NAMALWA (cell line): ENCODE data around the gene GALNT4.

Source experiments
- DNase-seq: peaks from one replicate; pipeline ENCODE4 v3.0.0-alpha.2; 2015; ENCODE audit warnings: low spot score

The GALNT4 gene

DNA sequence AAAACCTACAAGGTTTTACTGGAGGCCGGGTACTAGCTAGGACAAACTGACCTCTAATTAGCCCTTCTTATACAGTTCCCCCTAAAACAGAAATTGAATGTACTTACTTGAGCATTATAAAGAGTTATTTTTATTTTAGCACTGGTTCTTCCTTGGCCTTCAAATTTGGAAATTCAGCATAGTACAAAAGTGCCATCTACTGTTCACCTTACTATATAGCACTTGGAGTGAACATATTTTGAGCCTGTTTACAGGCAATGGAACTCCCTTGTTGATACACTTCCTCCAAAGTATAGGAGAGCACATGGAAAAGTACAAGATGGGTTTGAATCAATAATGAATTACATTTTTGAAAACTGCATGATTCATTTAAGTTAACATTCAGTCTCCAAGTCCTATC lies 5.1 kb upstream of the GALNT4 start:
- peak; percentile 74 for DNase-seq

DNA sequence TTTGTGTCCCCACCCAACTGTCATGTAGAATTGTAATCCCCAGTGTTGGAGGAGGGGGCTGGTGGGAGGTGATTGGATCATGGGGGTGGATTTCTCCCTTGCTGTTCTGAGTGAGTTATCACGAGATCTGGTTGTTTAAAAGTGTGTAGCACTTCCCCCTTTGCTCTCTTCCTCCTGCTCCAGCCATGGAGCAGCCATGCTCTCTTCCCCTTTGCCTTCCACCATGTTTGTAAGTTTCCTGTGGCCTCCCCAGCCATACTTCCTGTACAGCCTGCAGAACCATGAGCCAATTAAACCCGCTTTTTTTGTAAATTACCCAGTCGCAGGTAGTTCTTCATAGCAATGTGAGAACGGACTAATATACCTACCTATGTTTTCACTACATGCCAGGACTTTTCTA lies 3.8 kb upstream of the GALNT4 start:
- no peak for DNase-seq

DNA sequence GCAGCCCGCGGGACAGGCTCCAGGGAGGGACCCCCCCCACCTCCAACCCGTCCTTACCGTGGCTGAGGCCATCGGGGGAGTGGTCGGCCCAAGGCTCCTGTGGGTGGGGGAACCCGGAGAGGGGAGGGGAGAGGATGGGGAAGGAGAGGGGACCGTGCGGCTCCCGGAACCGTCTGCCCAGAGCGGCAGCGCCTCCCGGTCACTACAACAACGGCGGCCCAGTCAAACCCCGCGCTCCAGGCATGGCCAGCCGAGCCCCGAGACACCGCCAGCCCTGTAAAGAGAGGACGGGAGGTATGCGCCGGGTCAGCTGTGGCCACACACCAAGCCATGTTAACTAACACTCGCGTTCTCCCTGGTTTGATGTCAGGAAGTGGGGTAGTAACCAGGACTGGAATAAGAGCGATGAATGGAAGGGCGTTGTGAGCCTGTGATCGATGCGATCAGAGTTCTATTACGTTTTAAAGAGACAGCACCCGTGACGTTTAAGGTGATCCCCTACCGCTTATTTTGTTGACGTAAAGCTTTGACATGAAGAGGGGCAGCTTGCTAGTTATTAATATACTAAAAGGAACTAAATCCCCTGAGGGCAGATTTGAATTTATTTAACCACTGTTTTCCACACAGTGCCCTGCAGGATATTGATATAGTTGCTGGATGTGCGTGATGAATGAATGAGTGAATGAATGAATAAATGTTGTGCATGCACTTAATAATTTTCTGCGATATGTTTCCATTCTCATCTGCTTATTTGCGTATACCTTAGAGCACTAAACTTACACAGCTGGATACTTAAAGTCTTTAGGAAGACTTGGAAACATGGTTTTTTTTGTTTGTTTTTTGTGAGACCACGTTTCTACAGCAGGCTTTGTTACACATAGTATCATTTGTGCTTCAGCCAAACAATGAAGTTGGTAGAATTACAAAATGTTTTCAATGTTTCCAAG lies 1.5 kb upstream of the GALNT4 start, which contains the start of gene POC1B:
Gene POC1B (minus strand): TSS at position 224 of the 947 bp plus-strand sequence. CDS start 152 bp downstream, at position 72.
- peak; percentile 88 for DNase-seq

DNA sequence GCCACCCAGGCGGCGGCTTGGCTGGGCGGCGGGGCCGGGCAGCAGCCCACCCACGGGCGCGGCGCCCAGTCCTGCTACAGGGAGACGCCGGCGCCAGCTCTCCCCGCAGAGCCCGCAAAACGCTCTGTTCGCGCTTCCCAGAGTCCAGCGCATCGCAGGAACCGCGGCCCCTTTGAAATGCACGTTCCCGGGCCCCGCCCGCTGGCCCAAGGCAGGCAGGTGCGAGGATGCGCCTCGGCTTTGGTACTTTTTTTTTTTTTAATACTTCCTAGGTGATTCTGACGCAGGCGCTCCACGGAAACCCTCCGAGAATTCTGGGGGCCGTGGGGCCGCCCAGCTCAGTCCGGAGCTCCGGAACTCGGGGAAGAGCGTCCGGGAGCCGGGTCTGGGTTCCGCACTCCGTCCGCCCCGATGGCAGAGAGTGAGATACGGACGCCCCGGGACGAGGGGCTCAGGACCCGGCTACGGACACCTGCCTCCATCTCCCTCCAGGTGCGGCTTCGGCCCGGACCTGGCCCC lies 768 bp upstream of the GALNT4 start:
- peak; percentile 49 for DNase-seq

DNA sequence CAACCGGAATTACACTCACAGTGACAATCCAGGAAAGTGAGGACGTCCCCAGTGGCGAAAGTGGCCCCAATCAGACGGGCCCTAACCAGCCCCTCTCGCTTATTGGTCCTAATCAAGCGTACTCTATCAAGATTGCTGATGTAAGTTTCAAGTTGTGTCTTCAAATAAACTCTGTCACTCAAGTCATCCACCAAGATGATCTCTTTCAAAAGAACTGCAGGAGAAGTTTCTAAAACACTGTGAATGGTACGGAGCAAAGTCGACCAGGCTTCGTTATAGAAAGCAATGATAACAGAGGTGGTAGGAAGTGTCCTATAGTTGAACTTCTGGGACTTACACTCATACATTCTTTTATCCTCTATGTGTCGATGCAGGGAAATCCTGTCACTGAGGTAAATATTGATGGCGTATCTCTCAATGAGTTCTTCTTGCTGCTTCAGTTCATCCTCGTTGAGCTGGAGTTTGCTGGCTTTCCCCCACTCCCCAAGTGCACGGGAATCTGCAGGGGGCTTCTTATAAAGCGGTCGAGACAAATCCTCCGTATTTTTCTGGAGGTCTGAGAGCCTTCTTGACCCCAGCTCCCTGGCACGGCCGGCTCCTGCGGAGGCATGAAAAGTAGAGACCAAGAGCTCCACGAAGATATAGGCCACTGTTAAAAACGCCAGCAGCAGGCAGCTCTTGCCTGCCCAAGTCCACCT lies 604 bp downstream of the GALNT4 start:
- no peak for DNase-seq

DNA sequence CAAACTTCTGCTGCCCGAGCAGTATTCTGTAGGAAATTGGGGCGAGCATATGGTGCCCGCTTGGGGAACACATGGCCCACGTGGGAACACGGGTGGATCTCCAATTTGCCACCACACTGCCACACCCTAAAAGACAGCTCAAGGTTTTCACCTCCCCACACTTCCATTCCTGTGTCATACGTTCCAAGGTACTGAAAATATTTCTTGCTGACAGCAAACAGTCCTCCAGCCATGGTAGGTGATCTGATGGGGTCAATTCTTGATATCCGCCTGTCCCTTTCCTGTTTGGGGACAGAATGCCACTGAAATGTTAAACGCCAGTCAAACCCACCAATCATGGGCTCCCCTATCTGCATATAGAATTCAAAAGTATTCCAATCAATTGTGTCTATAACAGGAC lies 1.2 kb downstream of the GALNT4 start:
- no peak for DNase-seq

DNA sequence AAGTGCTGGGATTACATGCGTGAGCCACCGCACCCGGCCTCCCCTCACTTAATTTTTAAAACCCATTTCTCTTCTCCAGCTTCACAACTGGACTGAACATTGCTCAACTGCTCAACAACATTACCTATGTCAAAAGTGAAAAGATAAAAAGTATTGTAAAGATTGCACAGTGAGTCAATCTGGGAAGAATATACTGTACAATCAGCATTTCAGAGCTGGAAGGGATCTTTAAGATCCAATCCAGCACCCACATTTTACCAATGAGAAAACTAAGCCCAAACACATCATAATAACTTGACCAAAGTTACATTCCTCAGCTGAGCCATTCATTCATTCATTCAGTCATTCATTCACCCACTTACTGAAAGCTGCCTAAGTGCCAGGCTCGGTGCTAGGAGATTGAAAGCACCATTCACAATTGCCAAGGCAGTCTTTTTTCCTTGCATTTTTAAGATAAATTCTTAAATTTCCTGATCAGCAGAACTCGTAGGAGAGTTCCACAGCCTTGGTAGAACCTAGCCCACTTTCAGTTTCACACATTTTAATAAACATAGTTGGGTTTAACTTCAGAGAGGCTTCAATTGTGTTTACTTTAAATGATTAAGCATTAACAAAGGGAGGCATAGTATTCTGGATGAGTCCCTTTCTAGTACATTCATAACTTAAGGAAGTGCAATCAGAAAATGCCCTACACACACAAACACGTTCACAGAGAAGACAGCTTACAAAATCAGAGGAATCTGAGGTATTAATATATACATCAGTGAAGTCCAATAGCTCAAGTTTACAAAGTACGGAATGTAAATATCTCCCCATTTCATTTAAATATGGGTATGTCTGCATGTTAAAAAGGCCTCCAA lies 3.0 kb downstream of the GALNT4 start:
- DNase-seq = no peak

DNA sequence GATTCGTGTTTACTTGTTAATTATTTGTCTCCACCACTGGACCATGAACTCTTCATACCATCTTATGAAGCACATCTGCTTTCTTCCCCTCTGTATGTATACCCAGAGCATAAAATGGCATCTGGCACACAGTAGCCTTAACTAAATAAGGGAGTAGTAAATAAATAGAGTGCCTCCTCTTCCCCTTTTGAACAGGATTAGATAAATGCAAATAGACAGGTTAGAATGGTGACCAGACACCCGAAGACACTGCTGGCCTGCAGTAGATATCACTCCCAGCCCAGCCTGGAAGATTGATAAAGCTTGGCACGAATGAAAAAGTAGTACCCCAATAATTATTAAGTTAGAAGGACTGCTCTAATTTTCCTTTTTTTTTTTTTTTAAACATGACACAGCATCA lies 6.9 kb downstream of the GALNT4 start:
- DNase-seq = no peak

DNA sequence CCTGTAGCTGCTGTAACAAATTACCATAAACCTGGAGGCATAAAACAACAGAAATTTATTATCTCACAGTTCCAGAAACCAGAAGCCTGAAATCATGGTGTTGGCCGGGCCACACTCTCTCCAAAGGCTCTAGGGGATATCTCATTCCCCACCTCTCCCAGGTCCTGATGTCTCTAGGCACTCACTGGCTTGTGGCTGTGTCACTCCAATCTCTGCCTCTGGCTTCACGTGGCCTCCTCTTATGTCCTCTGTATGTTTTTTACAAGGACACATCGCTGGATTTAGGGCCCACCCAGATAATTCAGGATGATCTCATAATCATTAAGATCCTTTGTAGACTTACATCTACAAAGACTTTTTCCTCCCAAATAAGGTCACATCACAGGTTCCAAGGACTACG lies 8.0 kb downstream of the GALNT4 start:
- DNase-seq = no peak

DNA sequence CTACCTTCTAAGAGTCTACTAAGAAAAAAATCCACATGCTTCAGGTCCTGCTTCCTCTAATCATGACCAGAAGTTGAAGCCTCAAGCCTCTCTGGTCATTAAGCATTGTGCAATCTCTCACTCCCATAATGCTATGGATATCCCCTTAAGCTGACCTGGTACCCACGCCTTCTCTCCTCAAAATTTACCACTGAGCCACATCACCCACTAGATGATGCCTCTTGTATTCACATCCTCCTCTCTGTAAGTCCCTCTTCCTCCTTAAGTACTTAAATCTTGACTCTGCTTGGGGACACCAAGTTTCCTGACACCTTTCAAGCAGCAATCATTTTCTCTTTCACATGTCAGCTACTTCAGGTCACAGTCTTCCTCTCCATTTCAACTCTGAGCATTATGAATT lies 9.8 kb downstream of the GALNT4 start:
- DNase-seq = no peak

DNA sequence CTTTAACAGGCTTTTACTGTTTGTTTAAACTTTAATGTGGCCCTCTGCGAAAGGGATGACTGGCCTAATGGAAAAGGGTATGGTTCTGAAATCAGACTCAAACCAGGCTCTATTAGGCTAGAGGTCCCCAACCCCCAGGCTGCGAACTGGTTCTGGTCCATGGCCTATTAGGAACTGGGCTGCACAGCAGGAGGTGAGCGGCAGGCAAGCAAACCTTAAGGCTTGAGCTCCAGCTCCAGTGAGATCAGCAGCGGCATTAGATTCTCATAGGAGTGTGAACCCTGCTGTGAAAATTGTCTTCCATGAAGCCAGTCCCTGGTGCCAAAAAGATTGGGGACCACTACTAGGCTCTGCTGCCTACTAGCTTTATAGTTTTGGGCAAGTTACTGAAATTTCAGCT lies 11.1 kb downstream of the GALNT4 start:
- no peak for DNase-seq

DNA sequence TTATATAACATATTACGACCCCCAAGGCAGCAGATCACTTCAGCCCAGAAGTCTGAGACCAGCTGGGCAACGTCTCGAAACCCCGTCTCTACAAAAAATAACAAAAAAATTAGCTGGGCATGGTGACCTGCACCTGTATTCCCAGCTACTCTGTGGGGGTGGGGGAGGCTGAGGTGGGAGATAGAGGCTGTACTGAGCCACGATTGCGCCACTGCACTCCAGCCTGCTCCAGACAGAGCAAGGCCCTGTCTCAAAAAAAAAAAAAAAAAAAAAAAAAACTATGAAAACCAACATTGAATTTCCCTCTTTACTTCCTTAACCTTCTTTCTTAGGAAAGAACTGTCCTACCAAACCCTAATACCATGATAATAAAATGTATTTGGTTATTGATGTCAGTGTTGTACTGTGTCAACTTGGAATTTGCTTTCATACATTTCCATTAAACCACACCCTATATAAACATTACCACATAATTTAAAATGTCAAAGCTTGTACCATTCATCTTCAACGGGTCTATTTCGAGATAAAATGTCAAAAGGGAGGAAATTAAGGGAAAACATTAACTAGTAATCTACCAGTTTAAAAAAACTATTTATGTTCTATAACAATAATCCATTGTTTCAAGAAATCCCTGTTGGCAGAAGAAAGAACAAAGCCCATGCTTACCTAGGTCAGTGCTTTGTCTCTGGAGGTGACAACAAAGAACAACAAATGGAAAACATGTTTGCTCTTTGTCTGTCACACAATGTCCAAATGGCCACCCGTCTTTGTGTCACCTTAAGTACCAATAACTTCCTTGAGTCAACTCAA lies 17.4 kb downstream of the GALNT4 start:
- no peak for DNase-seq

DNA sequence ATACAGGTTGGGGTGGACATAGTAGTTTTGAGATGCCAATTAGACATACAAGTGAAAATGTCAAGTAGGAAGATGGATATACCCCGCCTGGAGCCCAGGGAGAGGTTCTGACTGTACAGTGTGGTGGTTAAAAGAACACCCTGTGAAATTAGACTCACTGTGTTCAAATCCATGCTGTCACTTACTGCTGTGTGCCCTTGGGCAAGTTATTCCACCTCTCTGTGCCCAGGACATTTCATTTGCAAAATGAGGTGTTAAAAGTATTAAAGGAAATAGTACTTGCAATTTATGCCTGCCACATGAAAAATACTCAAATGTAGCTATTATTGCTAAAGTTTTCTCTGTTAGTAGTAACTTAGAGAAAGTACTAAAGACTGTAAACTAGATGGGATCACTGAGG lies 18.5 kb downstream of the GALNT4 start:
- no peak for DNase-seq

DNA sequence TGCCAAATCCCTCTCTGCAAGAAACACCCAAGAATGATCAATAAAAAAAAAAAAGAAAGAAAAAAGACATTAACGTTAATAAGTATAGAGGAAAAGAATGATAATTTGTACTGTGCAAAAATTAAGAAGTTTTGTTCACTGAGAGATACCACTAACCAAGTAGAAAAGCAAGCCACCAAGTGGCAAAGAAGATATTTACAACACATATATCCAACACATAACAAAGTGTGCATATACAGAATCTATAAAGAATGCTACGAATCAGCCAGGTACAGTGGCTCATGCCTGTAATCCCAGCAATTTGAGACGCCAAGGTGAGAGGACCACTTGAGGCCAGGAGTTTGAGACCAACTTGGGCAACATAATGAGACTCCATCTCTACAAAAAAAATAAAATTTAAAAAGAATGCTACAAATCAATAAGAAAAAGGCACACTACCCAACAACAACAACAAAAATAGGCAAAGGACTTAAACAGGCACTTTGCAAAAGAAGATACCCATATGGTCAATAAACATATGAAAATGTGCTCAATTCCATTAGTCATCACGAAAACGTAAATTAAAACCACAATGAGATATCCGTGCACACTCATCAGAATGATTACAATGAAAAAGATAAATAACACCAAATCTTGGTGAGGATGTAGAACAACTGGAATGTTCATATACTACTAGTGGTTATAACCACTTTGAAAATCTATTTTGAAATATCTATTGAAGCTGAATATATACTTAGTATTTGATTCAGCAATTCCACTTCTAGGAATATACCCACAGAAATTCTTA lies 19.8 kb downstream of the GALNT4 start:
- DNase-seq = no peak

DNA sequence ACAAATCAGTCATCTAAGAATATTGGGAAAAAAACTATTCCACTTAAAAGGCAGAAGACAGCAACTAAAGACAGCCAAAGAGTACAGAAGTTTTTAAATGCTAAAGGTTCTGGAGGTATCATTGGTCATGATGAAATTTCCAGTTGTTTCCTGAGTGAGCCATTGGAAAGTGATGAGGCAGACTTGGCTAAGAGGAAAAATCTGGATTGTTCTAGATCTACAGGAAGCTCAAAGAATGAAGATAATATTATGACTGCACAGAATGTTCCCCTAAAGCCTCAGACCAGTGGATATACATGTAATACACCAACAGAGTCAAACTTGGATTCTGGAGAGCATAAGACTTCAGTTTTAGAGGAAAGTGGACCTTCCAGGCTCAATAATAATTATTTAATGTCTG lies 22.8 kb downstream of the GALNT4 start:
- no peak for DNase-seq

DNA sequence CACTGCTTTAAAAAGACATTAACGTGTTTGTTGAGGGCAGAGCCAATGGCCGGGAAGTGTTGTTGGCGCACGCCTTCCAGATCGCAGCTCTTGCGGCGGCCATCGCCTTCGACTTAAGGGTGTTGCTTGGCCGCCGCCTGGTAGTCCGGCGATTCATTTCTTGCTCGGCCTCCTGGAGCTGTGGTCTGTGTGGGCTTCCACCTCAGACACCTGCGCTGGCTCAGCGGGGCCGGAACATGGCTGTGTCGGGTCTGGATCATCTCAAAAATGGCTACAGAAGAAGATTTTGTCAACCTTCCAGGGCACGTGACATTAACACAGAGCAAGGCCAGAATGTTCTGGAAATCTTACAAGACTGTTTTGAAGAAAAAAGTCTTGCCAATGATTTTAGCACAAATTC lies 24.7 kb downstream of the GALNT4 start:
- DNase-seq = no peak

DNA sequence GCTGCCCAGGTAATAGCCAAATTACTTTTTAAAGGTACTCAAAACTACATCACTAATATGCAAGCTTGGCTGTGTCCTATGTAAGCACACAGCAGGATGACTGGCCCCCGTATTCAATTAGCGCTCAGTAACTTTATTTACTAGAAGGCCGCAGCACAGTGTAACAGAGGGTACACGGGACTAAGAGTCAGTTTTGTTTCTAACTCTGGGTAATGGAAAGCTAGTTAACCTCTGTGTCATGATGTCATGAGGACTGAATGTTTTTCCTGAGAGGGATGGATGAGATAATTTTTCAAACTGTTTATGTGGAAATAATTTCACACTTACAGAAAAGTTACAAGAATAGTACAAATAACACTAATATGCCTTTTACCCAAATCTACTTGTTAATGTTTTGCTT lies 27.1 kb downstream of the GALNT4 start:
- DNase-seq = no peak

DNA sequence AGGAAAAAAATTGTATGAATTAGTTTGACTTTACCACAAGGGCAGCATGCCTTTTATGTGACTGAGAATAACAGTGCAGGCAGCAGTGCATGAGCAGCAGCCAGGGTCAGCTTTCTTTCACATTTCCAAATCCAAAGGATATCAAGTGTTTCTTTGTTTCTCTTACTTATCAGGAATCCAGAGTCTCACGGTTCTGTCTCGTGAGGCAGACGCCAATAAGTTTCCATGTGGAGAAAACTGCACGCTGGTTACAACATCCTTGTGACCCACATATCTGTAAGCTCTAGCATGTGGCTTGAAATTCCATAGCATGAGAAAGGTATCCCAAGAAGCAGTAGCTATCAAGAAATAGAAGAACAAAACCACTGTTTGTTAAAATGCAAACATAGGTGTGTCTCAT lies 27.6 kb downstream of the GALNT4 start:
- no peak for DNase-seq

DNA sequence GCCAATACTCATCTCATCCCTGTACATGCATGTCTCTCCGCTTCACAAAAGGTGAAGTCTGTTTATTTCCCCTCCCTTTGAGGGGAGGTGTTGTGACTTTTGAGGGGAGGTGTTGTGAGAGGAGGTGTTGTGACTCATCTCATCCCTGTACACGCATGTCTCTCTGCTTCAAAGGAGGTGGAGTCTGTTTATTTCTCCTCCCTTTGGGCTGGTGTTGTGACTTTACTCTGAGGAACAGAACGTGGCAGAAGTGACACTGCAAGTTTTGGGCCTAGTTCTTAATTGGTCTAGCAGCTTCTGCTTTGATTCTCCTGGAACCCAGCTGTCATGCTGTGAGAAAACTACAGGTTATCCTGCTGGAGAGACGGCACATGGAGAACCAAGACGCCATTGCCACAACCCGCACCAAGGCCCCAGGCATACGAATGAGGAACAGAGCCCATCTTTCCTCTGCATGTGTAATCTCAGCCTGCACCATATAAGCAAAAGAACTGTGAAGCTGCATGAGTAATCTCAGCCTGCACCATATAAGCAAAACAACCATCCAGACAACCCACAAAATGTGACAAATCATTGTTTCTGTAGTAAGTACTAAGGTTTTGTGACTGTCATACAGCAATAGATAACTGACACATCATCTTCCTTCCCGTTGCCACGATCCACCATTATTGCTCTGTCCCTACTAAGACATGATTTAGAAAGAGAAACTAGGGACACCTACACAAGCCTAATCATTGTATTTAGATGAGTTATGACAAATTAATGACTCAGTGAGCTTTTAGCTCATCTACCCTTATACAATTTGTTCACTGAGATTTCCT lies 30.0 kb downstream of the GALNT4 start:
- no peak for DNase-seq
